Fibroblast of skin of scalp (primary cell): Measurements from ENCODE around the gene ZNF554.
"Not testable (repeated sequence)": the region's sequence is repeated elsewhere in the genome, so short reads cannot be mapped to it uniquely, and the experiment has no call there.

Experiments used
- DNase-seq: peaks from one replicate; pipeline ENCODE4 v3.0.0-alpha.2; 2013

Gene ZNF554

DNA sequence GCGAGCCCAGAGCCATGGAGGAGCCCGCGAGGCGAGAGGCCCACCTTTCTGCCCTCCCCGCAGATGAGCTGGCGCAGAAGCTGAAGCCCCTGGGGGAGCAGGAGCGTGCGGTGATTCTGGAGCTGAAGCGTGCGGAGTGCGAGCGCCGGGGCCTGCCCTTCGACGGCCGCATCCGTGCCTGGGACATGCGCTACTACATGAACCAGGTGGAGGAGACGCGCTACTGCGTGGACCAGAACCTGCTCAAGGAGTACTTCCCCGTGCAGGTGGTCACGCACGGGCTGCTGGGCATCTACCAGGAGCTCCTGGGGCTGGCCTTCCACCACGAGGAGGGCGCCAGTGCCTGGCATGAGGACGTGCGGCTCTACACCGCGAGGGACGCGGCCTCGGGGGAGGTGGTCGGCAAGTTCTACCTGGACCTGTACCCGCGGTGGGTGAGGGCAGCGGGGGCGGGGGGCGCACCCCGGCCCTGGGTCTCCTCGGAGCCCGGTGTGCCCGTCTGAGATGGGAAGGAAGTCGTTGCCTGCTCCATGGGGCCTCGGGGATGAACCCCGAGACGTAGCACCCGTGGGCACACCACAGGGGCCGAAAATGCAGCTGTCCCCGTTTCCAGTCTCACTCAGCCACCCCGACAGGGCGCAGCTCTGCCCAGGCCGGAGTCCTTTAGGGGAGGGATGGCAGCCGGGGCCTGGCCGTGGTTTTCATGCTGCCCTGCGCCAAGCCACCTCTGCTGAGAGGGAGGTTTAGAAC lies 12.1 kb upstream of the ZNF554 start:
- DNase-seq: no peak

DNA sequence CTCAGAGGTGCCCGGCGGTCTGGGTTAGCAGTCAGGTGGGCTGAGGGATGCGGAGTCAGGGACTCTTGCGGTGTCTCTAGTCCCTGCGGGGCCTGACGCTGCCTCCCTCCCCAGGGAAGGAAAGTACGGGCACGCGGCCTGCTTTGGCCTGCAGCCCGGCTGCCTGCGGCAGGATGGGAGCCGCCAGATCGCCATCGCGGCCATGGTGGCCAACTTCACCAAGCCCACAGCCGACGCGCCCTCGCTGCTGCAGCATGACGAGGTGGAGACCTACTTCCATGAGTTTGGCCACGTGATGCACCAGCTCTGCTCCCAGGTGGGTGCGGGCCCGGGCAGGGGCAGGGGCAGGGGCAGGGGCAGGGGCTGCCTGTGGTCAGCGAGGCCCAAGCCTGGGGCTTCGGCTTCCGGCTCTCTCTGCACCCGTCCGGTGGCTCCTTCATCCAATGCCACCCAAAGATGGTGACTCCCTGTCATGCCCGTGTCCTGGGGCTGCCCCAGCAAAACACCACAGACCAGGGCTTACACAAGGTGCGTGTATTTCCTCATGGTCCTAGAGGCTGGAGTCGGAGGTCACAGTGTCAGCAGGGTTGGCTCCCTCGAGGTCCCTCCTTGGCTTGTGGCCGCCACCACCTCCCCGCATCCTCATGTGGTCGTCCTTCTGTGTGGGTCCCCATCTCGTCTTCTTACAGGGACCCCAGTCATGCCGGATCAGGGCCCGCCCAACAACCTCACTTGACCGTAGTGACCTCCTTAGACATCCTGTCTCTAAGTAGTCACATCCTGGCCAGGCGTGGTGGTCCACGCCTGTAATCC lies 11.3 kb upstream of the ZNF554 start:
- DNase-seq: no peak

- DNase-seq: no peak
These were observed 10.1 kb upstream of the ZNF554 start for GRCh38 chr19:2809387-2810140.

DNA sequence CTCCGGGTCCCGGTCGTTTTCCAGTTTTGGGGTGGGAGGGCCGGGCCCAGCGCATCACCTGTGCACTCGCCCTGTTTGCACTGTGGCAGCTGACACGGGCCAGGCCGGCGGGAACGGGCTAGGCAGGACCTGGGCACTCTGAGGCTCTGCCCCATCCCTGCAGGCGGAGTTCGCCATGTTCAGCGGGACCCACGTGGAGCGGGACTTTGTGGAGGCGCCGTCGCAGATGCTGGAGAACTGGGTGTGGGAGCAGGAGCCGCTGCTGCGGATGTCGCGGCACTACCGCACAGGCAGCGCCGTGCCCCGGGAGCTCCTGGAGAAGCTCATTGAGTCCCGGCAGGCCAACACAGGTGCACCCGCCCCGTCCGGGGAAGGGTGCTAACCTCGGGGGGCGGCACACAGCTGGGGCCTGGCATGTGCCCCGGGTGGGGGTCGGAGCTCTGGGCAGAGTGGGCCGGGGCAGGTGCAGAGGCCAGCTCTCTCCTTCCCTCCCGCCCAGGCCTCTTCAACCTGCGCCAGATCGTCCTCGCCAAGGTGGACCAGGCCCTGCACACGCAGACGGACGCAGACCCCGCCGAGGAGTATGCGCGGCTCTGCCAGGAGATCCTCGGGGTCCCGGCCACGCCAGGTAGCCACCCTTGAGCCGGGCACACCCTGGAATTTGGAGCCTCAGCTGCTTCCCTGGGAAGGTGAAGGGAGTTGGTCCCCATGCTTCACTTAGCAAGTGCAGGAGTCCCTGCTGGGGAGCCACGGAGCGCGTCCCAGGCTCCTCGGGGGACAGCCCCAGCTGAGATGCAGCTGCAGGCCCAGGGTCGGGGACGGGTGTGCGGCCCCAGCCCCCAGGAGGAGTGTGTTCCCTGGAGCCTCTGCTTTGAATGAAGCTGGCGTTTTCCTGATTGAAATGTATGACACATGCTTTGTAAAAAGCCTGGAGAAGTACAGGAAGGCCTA lies 9.3 kb upstream of the ZNF554 start:
- no peak for DNase-seq

DNA sequence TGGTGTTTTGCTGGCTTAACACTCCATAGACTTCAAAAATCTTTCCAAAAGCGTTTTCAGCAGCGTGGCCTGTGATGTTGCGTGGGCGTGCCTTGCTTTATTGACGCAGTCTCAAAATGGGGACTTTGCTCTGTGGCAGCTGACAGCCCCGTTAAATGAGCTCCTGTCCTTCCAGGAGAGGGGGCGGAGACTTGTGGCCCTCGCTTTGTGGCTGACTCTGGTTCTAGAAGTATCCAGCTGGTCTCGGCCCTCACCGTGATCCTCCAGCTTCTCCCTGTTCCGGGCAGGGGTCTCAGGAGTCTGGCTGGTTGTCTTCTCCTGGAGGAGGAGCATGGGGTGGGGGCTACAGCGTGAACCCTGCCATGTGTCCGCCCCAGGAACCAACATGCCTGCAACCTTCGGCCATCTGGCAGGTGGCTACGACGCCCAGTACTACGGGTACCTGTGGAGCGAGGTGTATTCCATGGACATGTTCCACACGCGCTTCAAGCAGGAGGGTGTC lies 8.4 kb upstream of the ZNF554 start:
- no peak for DNase-seq

GRCh38 chr19:2811735-2812413 lies 7.8 kb upstream of the ZNF554 start:
- no peak for DNase-seq

GRCh38 chr19:2812414-2813234 lies 7.0 kb upstream of the ZNF554 start:
- DNase-seq: no peak

DNA sequence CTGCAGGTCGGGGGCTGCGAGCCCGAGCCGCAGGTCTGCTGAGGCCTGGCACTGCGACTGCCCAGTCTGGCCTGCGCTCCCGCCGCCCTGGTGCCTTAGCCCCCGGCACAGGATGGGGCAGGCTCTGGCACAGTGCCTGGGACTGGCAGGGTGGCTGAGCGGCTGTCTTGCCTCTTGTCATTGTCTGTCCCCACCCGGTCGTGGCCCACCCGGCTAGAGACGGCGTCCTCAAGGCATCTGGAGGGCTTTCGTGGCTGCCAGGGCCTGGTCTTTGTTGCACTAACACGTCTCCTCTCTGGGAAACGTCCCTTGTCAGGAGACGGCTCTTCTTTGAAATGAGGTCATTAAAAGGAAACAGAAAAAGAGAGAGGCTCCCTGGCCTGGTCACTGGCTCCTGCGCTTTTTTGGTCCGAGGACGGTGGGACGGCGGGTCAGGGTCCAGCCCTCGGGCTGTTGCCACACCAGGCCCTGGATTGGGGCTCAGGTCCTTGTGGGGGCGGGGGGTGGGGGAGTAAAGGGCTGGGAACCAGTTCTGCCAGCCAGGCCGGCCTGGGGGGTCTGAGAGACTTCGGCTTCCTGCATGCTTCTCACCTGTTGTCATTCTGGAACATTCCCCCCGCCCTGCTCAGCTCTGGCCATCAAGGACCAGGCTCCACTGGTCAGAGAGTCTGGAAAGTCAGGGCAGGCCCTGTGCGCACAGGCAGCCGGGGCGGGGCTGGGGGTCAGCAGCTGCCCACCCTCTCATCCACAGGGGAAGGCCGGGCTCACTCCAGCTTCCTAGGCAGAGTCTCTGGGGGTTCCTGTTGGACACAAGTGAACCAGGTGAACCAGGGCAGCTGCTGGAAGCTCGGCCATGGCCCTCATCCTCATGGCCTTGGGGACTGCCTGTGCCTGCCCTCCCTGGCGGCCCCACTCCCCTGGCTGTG lies 6.2 kb upstream of the ZNF554 start:
- DNase-seq: no peak

DNA sequence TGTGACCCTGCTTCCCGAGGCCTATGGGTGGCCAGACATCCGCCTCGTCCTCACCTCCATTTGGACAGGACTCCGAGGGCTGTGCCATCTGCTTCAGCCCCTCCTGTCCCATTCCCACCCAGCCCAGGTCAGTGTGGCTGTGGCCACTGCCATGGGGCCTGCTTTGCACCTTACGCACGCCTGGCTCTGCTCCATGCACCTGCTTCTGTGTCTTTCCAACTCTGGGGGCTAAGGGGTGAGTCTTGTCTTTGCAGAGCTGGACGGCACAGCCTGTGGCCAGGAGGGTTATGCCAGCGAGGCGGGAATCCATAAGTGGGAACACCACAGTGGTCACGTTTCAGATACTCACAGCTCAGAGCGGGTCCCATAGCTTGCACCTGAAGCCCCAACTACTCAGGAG lies 5.2 kb upstream of the ZNF554 start:
- no peak for DNase-seq

GRCh38 chr19:2815191-2815614 lies 4.5 kb upstream of the ZNF554 start:
- DNase-seq: no peak

DNA sequence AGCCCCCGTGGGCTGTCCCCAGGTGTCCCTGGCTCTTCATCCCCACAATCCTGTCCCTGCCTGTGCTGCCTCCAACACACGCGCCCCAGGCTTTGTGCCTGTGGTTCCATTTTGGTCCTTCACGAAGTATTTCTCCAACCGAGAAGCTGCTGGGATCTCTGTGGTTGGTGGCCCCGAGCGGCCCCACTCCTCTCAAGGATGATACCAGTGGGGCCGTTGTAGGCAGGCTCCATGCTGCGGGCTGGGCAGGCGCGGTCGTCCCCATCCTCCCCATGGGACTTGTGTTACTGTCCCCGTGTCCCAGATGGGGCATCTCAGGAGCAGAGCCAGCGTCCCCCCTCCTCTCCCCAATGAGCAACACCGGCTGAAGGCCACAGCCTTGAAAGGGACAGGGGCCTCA lies 3.7 kb upstream of the ZNF554 start:
- no peak for DNase-seq

DNA sequence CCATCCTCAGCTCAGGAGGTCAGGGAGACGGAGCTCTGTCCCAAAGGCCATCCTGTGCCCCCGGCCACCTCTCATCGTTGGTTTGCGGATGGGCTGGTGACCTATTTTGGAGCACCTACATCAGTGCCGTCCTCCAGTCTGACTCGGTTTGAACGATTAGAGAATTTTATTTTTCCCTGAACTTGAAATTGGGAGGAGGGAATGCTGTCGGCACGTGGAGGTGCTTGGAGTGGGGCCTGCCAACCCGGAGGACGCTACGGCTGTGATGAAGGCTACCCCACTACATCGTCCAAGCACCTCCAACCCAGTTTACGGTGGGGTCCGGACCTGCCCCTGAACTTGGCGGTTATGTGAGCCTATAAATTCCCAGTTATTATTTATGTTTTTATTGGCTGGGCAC lies 3.0 kb upstream of the ZNF554 start:
- DNase-seq: no peak

- DNase-seq: not testable (repeated sequence)
These were observed 2.3 kb upstream of the ZNF554 start for GRCh38 chr19:2817237-2817829.

GRCh38 chr19:2820112-2820702 lies 539 bp downstream of the ZNF554 start:
- DNase-seq: no peak

GRCh38 chr19:2822846-2823245 lies 3.2 kb downstream of the ZNF554 start:
- DNase-seq: no peak

DNA sequence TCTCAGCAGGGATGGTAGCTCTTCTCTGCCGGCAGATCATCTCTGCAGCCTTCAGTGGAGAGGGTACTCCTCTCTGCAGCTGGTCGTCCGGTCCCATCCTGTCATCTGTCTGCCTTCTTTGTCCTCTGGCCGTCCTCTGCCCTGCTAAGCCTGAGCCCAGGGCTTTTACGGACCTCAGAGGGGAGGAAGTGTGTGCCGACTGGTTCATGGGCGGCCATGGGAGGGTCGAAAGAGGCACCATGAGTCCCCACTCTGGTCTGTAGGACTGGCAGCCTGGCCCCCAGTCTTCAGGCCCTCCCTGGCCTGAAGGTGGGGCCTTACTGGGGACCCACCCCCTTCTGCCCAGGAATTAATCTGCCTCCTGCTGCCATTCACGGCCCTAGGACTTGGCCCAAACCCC lies 4.0 kb downstream of the ZNF554 start:
- no peak for DNase-seq

DNA sequence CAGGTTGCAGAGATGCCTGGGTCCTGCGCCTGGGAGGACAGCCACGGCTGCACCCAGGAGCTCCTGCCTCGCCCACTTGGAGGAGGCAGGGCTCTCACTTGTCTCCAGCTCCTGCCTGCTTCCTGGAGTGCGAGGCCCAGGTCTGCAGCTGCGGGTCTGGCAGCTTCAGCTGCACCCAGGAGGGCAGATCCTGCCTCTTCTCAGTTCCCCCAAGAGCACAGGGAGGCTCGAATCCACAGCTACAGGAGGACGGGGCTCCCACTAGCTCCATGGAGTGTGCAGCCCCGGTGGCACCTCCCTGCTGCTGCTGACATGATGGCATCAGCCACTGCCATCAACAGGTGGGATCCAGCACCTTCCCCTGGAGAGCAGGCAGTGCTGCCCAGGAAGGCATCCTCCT lies 4.5 kb downstream of the ZNF554 start:
- no peak for DNase-seq

DNA sequence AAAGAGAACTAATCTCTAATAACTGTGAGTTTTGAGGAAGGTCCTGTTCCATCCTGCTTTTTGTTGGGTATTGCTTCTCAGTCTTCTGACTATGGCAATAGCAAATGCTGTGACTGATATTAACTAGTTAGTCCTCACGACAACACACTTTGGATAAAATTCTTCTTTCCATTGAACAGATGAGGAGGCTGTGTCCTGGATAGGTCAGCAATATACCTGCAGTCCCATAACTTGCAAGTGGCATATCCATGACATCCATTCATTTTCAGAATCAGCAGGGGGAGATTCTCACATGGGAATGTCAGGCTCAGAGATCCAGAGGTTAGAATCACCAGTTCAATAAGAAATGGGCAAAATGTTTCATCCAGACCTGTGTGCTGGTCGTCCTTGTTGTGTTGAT lies 7.4 kb downstream of the ZNF554 start:
- DNase-seq: no peak
